HS-27A (cell line): ENCODE data around the gene HOXD10.

ENCODE experiments used
- DNase-seq: peaks from one replicate; pipeline ENCODE4 v3.0.0-alpha.2; 2012; ENCODE audit warnings: low read depth, missing footprints

Gene HOXD10

DNA sequence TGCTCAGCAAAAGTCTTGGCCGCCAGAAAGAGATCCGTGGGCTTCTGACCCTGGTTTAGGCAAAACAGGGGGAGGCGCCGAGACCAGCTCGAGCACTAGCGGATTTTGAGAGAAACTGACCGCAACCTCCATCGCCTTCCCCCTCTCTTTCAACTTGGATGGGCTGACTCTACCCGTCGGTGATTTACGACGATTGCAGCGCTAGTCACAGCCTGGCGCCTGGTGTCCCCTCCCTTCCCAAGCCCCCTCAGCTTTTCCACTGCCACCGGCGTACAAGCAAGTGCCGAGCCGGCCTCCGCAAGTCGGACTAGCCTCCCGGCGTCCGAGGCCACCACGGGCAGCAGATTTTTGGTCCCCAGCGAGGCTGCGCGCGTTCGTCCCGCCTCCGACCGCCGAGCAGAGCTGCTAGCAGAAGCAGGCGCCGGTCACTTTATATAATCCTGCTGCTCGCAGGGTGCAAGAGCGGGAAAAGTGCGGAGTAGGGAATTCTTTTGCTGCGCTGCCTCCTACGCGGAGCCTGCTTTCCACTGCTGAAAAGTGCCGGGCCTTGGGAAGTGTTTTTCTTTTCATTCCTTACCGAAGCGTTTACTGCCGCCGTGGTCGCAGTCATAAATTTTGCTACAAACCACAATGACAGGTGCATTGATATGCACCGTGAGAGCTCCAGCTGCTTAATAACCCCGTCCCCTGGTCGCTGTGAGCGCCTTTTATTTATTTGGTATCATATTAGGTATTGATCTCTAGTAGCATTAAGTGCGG, 48.2 kb downstream of the HOXD10 start:
- DNase-seq = no peak

DNA sequence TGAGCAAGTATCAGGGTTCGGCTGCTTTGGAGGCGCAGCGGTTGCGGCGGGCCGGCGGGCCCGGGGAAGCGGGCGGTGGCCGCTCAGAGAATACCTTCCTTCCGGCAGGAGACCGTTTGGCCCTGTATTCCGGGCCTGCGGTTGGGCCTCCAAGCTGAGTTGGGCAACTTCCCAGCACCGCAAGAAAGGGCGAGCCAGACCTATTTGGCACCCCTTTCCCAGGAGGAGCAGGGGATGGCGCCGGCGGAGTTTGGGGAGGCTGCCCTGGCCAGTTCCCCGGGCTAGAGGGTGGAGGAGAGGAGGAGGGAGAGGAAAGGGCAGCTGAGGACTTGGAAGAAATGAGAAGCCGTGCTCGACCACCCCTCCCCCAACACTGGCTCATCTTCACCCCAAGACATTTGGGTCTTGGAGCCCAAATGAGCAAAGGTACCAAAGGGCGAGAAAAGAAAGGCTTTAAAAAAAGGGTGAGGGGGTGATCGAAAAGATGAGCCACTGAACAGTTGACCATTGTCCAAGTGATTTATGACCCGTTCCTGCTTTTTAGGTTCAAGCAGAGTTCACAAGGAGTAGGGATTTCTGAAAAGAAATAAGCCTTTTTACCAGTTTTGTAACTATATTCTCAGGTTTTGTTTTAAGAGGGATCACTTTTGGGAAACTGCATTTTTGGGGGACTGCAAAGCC, 48.9 kb downstream of the HOXD10 start:
- no peak for DNase-seq

DNA sequence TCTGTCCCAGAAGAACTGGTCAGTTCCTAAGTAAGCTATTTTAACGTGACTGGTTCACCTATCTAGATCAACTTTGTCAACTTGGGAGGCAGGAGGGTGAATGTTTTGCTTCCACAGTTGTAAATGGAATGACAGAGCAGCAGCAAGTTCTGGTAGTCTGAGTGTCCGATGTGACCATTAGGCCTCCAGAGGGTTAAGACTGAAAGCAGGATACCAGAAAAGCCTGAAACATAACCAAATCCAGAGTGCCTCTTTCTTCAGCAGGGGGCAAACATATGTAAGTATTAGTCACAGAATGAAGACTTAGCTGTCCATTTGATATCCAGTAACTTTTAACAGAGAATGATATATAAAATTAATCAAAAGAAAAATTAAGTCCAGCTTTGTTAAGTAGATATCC, 49.7 kb downstream of the HOXD10 start:
- no peak for DNase-seq

DNA sequence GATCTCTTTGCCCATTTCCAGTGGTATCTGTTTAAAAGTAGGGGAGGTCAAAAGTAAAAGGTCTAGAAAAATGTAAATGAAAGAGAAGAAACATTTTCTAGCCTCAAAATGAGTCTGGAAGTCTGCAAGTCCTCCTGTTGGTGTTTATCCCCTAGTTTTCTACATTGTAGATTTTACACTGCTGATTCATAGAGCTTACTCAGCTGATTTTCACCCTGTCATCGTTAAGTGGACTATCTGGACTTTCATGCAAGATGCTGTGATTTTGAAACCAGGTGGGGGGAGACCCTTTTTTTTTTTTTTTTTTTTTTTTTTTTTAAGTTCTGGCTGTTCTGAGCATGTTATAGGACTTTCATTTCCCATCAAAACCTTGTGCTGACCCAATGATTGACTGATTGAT, 50.8 kb downstream of the HOXD10 start:
- no peak for DNase-seq

DNA sequence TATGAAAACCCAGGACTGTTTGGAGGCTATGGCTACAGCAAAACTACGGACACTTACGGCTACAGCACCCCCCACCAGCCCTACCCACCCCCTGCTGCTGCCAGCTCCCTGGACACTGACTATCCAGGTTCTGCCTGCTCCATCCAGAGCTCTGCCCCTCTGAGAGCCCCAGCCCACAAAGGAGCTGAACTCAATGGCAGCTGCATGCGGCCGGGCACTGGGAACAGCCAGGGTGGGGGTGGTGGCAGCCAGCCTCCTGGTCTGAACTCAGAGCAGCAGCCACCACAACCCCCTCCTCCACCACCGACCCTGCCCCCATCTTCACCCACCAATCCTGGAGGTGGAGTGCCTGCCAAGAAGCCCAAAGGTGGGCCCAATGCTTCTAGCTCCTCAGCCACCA, 52.6 kb downstream of the HOXD10 start:
- no peak for DNase-seq
